NK-92 treated with Interleukin-12 subunit alpha and Interleukin-12 subunit beta, amount 100 ng/mL, for 24 hours (cell line): ENCODE measurements around the gene MYOF.
"Not testable (repeated sequence)": the region's sequence is repeated elsewhere in the genome, so short reads cannot be mapped to it uniquely, and the experiment has no call there.

Source experiments
- DNase-seq: peaks from one replicate; lab custom pipeline; 2025; lab: John Stamatoyannopoulos, UW

Gene MYOF

GRCh38 chr10:93344691-93345090, 137.4 kb downstream of the MYOF start:
- no peak for DNase-seq

- DNase-seq: no peak
These were observed 139.2 kb downstream of the MYOF start for GRCh38 chr10:93342921-93343320.

GRCh38 chr10:93342366-93342765, 139.8 kb downstream of the MYOF start:
- no peak for DNase-seq

GRCh38 chr10:93337309-93337721, 144.8 kb downstream of the MYOF start:
- no peak for DNase-seq

- DNase-seq: no peak
These were observed 145.5 kb downstream of the MYOF start for GRCh38 chr10:93336678-93337077.

GRCh38 chr10:93336110-93336509, 146.0 kb downstream of the MYOF start:
- no peak for DNase-seq

GRCh38 chr10:93334901-93335327, 147.2 kb downstream of the MYOF start:
- DNase-seq: no peak

GRCh38 chr10:93334181-93334580, 148.0 kb downstream of the MYOF start:
- DNase-seq: no peak

GRCh38 chr10:93333278-93333978, 148.7 kb downstream of the MYOF start:
- no peak for DNase-seq

- no peak for DNase-seq
These were observed 151.3 kb downstream of the MYOF start for GRCh38 chr10:93330824-93331223.

- no peak for DNase-seq
These were observed 162.2 kb downstream of the MYOF start for GRCh38 chr10:93319896-93320295.

- no peak for DNase-seq
These were observed 163.0 kb downstream of the MYOF start for GRCh38 chr10:93319096-93319495.

GRCh38 chr10:93315246-93315645, 166.9 kb downstream of the MYOF start:
- DNase-seq: no peak

GRCh38 chr10:93314656-93315055, 167.5 kb downstream of the MYOF start:
- DNase-seq: not testable (repeated sequence)

GRCh38 chr10:93313798-93314197, 168.3 kb downstream of the MYOF start:
- no peak for DNase-seq

GRCh38 chr10:93309062-93309461, 173.1 kb downstream of the MYOF start:
- no peak for DNase-seq

GRCh38 chr10:93305122-93305521, 177.0 kb downstream of the MYOF start:
- DNase-seq: no peak

GRCh38 chr10:93300981-93301380, 181.2 kb downstream of the MYOF start:
- DNase-seq: no peak

- no peak for DNase-seq
These were observed 181.7 kb downstream of the MYOF start for GRCh38 chr10:93300288-93300917.

- no peak for DNase-seq
These were observed 182.4 kb downstream of the MYOF start for GRCh38 chr10:93299606-93300287.

- no peak for DNase-seq
These were observed 182.9 kb downstream of the MYOF start for GRCh38 chr10:93299195-93299594.

- no peak for DNase-seq
These were observed 186.0 kb downstream of the MYOF start for GRCh38 chr10:93296151-93296550.

- DNase-seq: no peak
These were observed 188.1 kb downstream of the MYOF start for GRCh38 chr10:93293999-93294398.
